ENCODE data around the gene ATRN.

DNA sequence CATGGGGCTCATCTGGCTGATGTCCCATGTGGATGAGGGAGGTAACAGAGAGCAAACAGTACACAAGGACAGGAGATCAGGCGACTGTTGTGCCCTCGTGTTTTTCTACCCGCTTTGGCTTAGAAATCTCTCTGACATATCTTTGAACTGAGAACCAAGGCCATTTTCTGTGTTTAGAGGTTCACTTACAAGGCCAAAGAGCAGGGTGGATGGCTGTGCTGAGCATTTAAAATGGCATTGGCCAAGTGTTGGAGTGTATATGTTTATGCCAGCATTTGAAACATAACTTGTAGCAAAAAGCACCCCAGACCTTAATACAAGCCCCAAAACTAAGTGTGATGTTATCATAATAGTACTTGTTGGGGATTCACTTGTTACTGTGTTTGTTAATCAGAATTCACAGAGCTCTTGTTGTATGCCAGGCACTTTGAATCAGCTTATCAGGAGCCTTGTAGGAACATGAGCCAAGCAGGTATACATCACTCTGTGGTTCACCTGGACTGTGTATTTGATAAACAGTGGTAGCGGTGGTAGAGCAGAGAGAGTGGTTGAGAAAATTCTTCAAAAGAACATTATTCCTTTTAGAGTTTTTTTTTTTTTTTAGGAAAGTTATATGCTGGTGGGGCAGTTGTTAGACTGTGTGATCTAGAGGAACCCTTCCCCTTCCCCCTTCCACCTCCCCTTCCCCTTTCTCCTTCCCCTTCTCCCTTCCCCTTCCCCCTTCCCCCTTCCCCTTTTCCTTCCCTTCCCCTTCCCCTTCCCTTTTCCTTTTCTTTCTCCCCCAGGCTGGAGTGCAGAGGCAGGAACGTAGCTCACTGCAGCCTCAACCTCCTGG lies 71.3 kb downstream of the ATRN start:
- TF ChIP-seq ZNF157 (tag by site-specific recombination; IDR thresholded peaks at IDR 0.05): no peak
- no peak for TF ChIP-seq CTCF (tag by site-specific recombination; IDR thresholded peaks at IDR 0.05)
- TF ChIP-seq SETDB1 (IDR thresholded peaks at IDR 0.05; ENCODE audit: insufficient read length, low read length): no peak
